HG02885 (cell line): ENCODE data around the gene MCCD1.
A peak's percentile ranks its signal among the peaks of the same experiment; 100 is the strongest.
"Not testable (repeated sequence)": the region's sequence is repeated elsewhere in the genome, so short reads cannot be mapped to it uniquely, and the experiment has no call there.

Experiments used
- ATAC-seq: cut with Tn5 transposase; IDR thresholded peaks from one replicate; pipeline ENCODE4 v1.9.1; 2021; ENCODE audit warnings: mild to moderate bottlenecking; ENCODE audit not compliant: unreplicated experiment, poor library complexity

Gene MCCD1

DNA sequence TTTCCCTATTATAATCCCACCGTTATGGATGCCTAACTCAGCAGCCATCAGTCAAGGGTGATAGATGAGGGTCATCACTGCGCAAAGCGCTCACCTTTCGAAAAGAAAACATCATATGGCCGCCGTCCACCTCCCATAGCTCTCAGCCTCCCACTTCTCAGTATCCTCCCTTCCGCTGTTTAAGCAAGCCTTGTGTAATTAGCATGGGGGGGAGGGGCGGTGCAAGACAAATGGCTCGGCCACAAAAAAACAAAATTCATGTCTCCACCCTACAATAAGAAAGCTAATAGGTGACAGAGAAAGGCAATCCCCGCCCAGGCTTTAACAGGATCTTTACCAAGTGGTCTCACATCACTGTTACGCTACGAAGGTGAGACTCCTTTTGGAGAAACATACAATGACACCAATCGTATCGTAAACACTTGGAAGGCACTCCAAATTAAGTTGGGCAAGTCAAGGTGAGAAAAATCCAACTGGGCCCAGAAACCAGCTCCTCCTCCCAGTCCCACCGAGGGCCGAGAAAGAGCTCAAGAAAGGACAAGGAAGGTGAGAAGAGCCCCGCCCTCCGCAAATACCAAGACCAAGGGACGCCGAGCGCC, 12.4 kb downstream of the MCCD1 start:
- ATAC-seq = peak; percentile 26

DNA sequence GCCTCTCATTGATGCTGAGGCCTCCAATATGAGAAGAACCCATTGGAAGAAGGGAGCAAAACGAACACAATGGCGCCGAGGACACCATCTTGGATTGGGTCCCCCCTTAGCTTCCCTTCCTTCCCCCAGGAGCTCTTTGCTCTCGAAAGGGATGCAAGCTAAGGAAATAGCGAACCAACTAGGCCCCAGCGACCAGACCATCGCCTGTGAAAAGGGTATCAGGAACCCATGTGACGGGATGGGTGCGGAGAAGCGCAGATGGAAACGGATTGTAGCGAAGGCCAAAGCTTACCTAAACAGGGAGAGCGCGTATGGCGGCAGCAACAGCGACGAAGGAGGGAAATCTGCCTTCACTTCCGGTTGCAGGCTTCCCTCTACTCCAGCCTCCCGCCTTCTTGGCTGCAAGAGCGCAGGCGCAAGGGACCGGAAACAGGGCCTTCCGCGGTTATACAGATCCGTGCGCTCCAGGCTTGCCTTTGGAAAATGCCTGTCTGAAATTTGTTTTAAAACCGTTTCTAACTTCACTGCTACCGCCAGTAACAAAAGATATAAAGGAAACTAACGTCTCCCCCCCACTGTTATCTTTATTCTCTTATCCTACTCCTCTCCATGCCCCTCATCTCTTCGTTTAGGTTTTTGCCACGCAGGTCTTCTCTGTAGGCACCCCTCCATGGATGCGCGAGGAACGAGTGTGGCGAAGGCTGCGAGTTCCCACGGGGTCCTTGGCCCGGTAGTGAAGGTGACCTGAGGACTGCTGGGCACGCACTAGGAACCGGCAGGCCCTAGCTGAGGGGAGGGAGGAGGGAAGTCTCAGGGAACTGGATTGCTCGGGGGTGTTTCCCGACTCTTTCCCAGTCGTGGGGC, 13.1 kb downstream of the MCCD1 start, which contains the start of gene DDX39B:
DDX39B (minus strand) TSS at position 346 of the 864 bp plus-strand sequence. CDS start 1,471 bp downstream, outside the sequence.
- ATAC-seq = peak; percentile 75

DNA sequence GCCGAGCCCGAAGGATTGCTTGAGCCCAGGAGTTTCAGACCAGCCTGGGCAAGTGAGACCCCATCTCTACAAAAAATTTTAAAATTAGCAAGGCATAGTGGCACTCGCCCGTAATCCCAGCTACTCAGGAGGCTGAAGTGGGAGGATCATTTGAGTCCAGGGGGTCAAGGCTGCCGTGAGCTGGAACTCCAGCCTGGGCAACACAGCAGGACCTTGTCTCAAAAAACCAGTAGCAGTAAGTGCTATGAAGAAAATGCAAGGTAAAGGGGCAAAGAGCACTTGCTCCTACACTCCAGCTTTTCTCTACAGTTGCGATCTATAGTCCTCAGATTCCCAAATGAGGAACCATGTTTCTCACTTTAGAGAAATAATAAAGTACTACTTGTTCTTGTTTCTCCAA, 14.9 kb downstream of the MCCD1 start:
- no peak for ATAC-seq

DNA sequence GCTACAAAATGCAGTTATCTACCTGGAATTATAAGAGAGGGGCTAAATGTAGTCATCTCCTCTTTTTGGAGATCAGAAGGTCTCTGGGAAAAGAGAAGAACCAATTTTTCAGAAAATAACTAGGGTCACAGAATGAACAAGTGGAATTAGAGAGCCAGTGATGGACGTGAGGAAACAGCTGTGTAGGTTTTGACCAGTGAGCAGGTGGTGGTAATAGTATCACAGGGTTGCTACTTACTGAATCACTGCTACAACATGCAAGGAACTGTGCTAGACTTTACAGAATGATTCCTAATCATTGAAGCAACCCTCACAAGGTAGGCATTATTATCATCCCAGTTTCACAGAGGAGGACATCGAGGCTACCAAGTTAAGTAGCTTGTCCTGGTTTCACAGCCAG, 15.9 kb downstream of the MCCD1 start:
- ATAC-seq = no peak

DNA sequence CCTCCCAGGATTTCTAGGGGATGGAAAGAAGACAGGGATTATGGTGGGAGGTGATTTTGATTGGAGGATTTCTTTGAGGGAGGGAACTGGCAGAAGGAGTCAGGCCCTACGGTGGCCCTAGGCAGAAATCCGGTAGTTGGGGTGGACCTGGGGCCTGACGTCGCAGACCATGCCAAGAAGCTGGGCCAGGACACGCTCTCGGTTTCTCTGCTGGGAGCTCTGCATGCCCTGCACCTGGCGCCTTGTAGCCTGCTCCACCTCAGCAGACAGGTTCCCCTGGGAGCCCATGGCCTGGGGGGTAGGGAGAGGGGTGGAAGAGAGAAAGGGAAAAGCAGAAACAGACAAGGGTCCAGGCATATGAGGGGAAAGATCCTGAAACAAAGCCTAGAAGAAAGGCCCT, 16.5 kb downstream of the MCCD1 start:
- ATAC-seq = no peak

DNA sequence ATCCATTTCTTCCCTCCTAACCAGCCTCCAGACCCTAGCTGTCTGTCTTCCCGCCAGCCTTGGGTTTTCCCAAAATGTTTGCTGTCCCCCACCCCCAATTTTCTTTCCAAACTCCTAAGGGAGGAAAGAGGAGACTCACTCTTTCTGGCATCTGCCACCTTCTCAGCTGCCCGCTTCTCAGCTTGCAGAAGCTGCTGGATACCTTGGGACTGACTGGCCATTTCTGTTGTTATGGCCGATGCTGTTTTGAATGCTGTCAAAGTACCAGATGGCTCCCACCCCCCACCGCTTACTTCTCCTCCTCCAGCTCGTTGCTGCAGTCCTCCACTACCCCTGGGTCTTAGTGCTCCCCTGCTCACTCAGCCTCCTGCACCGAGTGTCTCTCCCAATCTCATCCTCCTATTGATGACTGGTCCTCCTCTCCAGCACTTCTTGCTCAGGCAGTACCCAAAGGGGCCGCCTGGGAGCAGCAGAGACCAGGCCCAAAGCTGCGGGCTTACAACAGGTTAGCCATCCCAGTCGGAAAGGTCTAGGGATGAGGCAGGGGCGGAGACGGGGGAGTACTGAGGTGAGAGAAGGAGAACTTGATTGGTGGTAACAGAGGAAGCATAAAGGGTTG, 17.7 kb downstream of the MCCD1 start, which contains the start of gene ATP6V1G2:
ATP6V1G2 (minus strand) TSS at position 270 of the 619 bp plus-strand sequence; CDS start at position 221, 49 bp downstream.
- ATAC-seq = peak; percentile 54

DNA sequence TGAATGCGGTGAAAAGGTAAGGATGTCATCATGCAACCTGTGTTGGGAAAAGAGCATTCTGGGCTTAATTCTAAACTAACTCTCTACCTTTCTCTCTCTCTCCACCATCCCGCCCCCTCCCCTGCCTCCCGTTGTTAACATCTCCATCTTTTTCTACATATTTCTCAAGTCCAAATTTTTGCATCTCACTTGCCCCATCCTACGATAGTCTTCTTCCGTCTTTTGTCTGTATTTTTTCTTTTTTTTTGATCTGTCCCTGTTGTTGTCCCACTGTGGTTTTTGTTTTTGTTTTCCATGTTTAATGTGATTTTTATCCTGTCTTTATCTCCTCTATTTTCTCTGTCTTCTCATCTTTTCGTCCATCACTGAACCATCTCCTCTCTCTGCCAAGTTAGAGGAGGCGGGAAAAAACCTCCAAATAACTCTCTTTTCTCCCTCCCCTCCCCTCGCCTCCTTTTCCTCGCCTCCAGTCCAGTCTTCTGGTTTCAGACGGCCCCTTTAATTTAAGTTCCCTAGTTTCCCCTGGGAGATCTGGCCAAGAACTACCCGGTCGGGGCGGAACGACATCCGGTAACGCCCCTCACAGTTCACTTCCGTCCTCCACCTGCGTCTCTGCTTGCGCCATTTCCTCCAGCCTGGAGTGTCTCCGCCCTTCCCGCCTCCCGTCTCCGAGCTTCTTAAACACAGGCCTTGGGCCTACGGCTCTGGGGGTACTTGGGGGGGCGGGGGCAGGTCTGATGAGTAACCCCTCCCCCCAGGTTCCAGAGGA, 18.4 kb downstream of the MCCD1 start, which contains the start of gene NFKBIL1:
NFKBIL1 (plus strand) TSS at position 651 of the 769 bp plus-strand sequence; CDS start at position 738, 87 bp downstream.
- ATAC-seq = peak; percentile 80

DNA sequence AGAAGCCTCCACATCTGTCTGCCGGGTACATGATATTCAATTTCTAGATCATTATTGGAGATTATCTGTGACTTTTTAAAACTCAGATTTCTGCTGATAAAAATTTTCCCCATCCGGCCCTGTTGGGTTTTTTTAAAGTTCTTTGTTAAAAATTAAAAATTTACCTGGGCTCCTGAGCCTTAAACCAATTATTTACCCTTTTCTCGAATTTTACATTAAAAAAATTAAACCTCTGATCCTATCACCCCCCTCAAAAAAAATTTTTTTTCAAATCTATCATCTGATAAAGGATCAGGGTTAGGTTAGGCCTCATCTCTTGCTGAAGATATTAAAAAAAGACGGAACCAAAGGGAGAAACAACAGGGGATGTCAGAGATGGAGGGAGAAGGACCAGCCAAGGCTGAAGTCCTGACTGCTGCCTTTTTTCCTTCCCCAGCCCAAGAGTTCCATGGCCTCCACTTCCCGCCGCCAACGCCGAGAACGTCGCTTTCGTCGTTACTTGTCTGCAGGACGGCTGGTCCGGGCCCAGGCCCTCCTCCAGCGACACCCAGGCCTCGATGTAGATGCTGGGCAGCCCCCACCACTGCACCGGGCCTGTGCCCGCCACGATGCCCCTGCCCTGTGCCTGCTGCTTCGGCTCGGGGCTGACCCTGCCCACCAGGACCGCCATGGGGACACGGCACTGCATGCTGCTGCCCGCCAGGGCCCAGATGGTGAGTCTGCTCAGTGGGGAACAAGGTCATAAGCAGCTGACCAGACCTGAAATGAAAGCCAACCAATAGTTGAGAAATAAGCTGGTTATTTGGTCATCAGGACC, 19.2 kb downstream of the MCCD1 start:
- no peak for ATAC-seq

DNA sequence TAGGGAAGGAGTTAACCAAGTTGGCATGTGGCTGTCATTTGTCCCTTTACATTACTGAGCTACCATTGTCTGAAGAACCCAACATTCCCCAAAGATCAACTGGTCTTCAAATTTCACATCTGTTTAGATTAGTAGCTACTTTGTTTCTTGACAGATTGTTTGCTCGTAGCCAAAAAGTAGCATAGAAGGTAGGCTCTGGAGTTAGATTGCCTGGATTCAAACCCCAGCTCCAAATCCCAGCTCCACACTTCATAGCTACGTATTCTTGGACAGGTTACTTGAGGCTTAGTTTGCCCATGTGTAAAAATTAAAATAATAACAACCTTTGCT, 19.7 kb downstream of the MCCD1 start:
- ATAC-seq = no peak

DNA sequence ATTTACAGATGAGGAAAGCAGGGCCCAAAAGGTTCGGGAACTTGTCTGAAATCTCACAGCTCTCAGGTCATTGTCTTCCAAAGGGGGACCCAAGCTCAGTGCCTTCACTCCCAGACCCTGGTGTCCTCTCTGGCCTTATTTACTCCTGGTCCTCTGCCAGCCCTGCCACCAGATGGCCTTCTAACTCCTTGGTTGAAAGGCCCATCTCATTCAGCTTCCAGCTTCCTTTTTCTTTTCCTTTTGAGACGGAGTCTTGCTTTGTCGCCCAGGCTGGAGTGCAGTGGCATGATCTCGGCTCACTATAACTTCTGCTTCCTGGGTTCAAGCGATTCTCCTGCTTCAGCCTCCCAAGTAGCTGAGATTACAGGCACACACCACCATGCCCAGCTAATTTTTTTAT, 22.6 kb downstream of the MCCD1 start:
- not testable (repeated sequence) for ATAC-seq

DNA sequence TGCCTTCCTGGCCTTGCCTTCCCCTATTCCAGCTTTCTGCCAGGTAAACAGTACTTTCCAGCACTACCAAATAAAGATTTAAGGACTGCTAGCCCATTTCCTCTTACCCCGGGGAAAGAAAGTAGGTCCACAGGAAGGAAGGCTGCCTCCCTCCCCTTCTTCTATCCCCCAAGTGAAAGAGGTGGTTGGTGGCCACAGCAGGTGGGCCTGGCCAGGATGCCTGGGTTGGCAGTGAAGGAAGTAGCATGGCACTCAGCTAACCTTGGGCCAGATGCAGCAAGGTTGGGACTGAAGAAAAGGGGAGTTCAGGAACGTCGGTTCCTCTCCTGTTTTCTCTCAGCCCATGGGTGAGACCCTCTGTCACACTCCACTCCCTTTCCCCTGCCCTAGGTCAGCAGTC, 27.5 kb downstream of the MCCD1 start:
- no peak for ATAC-seq

DNA sequence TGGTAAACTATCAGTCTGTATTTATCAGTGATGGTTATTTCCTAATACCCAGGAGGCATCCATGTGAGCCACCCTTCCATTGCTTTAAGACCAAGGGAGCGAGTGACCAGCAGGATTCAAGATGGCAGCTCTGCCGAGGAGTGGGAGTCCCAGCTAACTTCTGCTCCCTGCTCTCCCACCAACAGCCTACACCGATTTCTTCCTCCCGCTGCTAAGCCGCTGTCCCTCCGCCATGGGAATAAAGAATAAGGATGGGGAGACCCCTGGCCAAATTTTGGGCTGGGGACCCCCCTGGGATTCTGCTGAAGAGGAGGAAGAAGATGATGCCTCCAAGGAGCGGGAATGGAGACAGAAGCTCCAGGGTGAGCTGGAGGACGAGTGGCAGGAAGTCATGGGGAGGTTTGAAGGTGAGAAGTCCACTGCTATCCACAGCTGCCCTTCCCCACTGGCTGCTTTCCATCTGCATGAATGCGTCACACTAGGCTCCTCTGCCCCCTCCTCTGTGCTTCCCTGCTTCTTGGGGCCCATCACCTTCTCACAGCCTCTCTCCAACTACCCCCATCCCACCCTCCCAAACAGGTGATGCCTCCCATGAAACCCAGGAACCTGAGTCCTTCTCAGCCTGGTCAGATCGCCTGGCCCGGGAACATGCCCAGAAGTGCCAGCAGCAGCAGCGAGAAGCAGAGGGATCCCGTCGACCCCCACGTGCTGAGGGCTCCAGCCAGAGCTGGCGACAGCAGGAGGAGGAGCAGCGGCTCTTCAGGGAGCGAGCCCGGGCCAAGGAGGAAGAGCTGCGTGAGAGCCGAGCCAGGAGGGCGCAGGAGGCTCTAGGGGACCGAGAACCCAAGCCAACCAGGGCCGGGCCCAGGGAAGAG, 28.9 kb downstream of the MCCD1 start:
- ATAC-seq = no peak

DNA sequence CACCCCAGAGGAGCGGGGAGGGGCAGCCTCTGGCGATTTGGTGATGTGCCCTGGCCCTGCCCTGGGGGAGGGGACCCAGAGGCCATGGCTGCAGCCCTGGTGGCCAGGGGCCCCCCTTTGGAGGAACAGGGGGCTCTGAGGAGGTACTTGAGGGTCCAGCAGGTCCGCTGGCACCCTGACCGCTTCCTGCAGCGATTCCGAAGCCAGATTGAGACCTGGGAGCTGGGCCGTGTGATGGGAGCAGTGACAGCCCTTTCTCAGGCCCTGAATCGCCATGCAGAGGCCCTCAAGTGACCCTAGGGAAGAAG, 29.5 kb downstream of the MCCD1 start:
- ATAC-seq = no peak

DNA sequence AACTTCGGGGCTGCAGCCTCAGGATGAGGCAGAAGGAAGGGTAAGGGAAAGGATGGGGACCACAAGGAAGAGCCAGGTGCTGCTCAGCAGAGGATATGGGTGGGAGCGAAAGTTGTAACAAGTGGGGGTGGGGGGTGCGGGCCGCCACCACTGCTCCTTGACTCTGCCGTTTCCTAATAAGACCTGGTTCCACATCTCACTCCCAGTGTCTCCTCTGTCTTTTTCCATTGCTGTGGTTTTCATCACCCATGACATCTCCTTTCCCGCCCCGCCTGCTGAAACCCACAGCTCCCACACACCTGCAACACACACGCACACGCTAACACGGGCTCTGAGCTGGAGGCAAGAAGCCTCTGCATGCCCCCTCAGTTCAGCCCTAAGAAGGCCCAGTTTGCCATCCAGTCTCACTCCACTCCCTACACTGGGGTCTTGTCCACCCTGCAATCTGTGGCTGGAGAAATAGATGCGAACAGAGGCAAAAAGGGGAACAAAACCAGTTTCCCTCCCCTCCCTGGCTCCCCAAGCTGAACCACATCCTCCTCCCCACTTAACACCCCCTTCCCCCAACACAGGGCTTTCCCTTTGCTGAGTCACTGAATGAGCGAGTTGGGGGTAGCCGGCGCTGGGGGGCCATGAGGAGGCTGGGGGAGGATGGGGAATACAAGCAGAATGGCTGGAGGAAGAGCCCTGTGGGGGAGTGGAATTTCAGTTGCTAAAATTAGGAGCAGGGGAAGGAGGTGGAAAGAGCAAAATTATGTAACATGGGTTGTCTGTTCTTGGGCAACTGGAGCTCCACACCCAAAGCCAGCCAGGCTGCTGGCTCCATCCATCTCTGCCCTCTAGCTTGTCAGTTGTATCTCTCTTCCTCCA, 30.1 kb downstream of the MCCD1 start:
- ATAC-seq = no peak

DNA sequence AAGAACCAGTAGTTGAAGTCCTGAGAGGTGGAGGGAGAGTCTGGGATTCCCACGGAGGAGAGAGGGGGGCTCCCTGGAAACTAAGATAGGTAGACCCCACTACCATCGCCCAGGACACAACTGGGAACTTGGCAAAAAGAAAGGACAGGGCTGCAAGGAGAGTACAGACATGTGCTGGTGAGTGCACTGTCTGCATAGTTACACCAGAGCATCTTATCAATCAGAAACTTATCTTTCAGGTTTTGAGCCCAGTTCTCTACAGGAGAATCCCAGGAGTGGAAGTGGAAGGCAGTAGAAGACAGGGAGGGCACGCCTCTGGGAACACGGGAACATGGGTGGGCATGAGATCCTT, 30.8 kb downstream of the MCCD1 start:
- no peak for ATAC-seq

DNA sequence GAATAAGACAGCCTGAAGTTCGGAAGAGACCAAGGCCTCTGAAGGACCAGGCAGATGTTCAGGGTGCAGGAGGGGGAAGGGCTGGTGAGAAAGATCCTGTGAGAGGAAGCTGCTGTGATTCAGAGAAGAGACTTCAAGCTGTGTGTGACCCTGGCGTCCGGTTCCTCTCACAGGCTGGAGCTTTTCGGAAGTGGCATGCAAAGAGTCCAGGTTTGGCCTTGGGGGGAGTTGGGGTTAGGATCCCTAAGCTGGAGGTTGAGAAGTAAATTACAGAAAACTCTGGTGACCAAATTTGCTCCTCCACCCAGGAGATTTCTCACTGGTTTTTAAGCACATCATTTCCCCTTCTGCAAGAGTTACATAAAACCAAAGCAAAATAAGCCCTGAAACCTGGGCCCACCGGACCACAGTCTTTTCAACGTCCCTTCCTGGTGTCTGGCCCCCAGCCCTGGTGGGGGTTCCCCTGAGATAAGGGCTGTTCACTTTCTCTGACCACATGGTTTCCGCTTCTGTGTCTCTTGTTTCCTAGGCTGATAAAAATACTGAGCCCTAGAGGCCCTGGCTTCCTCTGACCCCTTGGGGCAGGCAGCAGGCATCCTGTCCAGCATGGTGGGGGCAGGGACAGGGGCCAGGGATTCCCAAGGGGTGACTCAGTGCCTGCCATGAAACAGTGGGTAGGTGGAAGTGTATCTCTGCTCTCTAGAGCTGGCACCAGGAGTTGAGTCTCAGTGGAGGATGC, 31.4 kb downstream of the MCCD1 start:
- ATAC-seq = peak; percentile 70

DNA sequence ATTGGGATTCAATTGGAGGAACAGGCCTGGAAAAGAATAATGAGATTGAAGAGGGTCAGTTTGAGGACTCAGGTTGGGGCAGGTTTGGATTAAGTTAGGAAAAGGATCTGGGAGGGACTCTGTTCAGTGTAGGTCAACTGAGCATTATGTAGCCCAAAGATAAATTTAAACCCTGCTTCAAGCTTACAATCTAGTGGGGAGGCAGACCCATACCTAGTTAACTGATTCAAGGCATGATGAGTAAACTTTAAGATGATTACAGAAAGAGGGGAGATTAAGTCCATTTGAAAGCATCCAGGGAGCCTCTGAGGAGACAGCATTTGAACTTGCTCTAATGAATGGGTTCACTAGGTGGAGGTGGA, 31.9 kb downstream of the MCCD1 start:
- ATAC-seq = no peak
